Activated naive CD4-positive, alpha-beta T cell (primary cell): ENCODE results near the gene TEF.

Source experiments
- DNase-seq, 4 experiments: peaks; one replicate each; lab custom pipeline; 2025; lab: John Stamatoyannopoulos, UW

TEF gene

GRCh38 chr22:41381329-41382097 is at the start of gene TEF:
Gene TEF, plus strand, starts transcription at chr22:41381942. Its CDS starts 103 bp downstream, at chr22:41382045.
- peak; percentile 92 to 99 (median 96) for DNase-seq

GRCh38 chr22:41332217-41332939 is 49.4 kb upstream of the TEF start:
- no peak for DNase-seq

GRCh38 chr22:41333806-41334205 is 47.9 kb upstream of the TEF start:
- no peak for DNase-seq

GRCh38 chr22:41334215-41334614 is 47.5 kb upstream of the TEF start:
- no peak for DNase-seq

GRCh38 chr22:41334951-41335635 is 46.6 kb upstream of the TEF start:
- DNase-seq = no peak

GRCh38 chr22:41338614-41339212 is 43.0 kb upstream of the TEF start:
- DNase-seq = no peak

- DNase-seq = no peak
These were observed 41.9 kb upstream of the TEF start for GRCh38 chr22:41339823-41340222.

- no peak for DNase-seq
These were observed 41.4 kb upstream of the TEF start for GRCh38 chr22:41340357-41340756.

GRCh38 chr22:41341012-41341411 is 40.7 kb upstream of the TEF start:
- DNase-seq = no peak

GRCh38 chr22:41341990-41342389 is 39.8 kb upstream of the TEF start:
- DNase-seq = no peak

GRCh38 chr22:41343300-41343699 is 38.4 kb upstream of the TEF start:
- no peak for DNase-seq

GRCh38 chr22:41343717-41344116 is 38.0 kb upstream of the TEF start:
- no peak for DNase-seq

GRCh38 chr22:41344189-41344788 is 37.5 kb upstream of the TEF start:
- DNase-seq = no peak

GRCh38 chr22:41345807-41346335 is 35.9 kb upstream of the TEF start:
- DNase-seq = no peak

GRCh38 chr22:41347066-41347859 is 34.5 kb upstream of the TEF start:
- no peak for DNase-seq

- DNase-seq = no peak
These were observed 32.7 kb upstream of the TEF start for GRCh38 chr22:41348964-41349484.

GRCh38 chr22:41350087-41350486 is 31.7 kb upstream of the TEF start:
- DNase-seq = no peak

GRCh38 chr22:41351011-41351410 is 30.7 kb upstream of the TEF start:
- no peak for DNase-seq

- DNase-seq = no peak
These were observed 29.7 kb upstream of the TEF start for GRCh38 chr22:41352058-41352457.

- DNase-seq = no peak
These were observed 27.7 kb upstream of the TEF start for GRCh38 chr22:41353862-41354575.
